ENCODE results near the gene FZD10.

Gene FZD10

DNA sequence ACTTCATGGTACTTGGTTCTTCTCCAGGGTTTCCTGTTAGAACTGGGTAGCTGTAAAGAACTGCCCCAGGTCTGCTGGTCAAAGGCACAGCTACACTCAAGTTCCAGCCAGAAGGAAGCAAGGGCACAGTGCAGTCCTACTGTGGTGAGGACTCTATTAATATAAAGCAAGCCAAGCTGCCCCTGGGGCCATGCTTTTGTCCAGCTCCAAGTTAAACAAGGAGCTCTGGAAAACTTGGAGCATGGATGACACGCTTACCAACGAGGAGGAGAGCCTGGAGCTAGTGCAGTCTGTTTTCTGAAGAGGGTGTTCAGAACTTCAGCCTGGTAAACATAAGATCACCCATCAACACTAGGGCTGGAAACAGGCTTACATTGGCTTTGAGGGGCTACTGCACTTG, 4.0 kb downstream of the FZD10 start:
- TF ChIP-seq SIN3A (IDR thresholded peaks at IDR 0.05; ENCODE audit: borderline replicate concordance, insufficient read depth, low read length) (no peak), TAF1 (IDR thresholded peaks at IDR 0.05; ENCODE audit: borderline replicate concordance, insufficient read depth, low read length) (no peak), POLR2AphosphoS5 (IDR thresholded peaks at IDR 0.05; ENCODE audit: low read depth, low read length) (no peak), REST (IDR thresholded peaks at IDR 0.05; ENCODE audit: insufficient read depth in 1 of 2, low read depth in 2 of 2, low read length in 2 of 2) (no peak), FOXP2 (optimal IDR thresholded peaks at IDR 0.05; ENCODE audit: borderline replicate concordance, extremely low read depth, extremely low read length, insufficient read depth) (no peak)

GRCh38 chr12:130167537-130167936, 5.3 kb downstream of the FZD10 start:
- TF ChIP-seq FOXP2 (optimal IDR thresholded peaks at IDR 0.05; ENCODE audit: borderline replicate concordance, extremely low read depth, extremely low read length, insufficient read depth) (no peak), REST (IDR thresholded peaks at IDR 0.05; ENCODE audit: insufficient read depth in 1 of 2, low read depth in 2 of 2, low read length in 2 of 2) (no peak), TAF1 (IDR thresholded peaks at IDR 0.05; ENCODE audit: borderline replicate concordance, insufficient read depth, low read length) (no peak), SIN3A (IDR thresholded peaks at IDR 0.05; ENCODE audit: borderline replicate concordance, insufficient read depth, low read length) (no peak)

GRCh38 chr12:130169256-130169655, 7.0 kb downstream of the FZD10 start:
- no peak for TF ChIP-seq FOXP2 (optimal IDR thresholded peaks at IDR 0.05; ENCODE audit: borderline replicate concordance, extremely low read depth, extremely low read length, insufficient read depth)
- TF ChIP-seq POLR2AphosphoS5 (IDR thresholded peaks at IDR 0.05; ENCODE audit: low read depth, low read length) = no peak
- no peak for TF ChIP-seq TAF1 (IDR thresholded peaks at IDR 0.05; ENCODE audit: borderline replicate concordance, insufficient read depth, low read length)
- TF ChIP-seq SIN3A (IDR thresholded peaks at IDR 0.05; ENCODE audit: borderline replicate concordance, insufficient read depth, low read length) = no peak
- TF ChIP-seq REST (IDR thresholded peaks at IDR 0.05; ENCODE audit: insufficient read depth in 1 of 2, low read depth in 2 of 2, low read length in 2 of 2) = no peak

- TF ChIP-seq SIN3A (IDR thresholded peaks at IDR 0.05; ENCODE audit: borderline replicate concordance, insufficient read depth, low read length) (no peak), TAF1 (IDR thresholded peaks at IDR 0.05; ENCODE audit: borderline replicate concordance, insufficient read depth, low read length) (no peak), FOXP2 (optimal IDR thresholded peaks at IDR 0.05; ENCODE audit: borderline replicate concordance, extremely low read depth, extremely low read length, insufficient read depth) (no peak), REST (IDR thresholded peaks at IDR 0.05; ENCODE audit: insufficient read depth in 1 of 2, low read depth in 2 of 2, low read length in 2 of 2) (no peak), POLR2AphosphoS5 (IDR thresholded peaks at IDR 0.05; ENCODE audit: low read depth, low read length) (no peak)
Measured at GRCh38 chr12:130169924-130170323, 7.7 kb downstream of the FZD10 start.

DNA sequence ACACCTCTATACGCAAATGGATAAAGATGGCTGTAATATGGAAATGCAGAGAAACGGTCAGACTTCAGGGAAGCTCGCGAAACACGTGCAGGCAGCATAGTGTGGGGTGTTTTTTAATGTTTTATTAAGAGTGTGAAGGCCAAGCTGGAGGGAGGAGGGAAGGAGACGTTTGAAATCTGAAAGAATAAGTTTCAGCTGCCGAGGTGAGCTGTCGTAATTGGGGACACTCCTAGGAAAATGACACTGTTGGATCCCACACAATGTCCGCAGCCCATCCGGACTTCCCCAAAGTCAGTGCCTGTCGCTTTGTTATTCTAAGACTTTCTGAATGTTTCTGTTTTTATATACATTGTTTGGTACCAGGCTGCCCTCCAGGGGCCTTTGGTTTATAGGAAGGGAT, 8.3 kb downstream of the FZD10 start:
- TF ChIP-seq SIN3A (IDR thresholded peaks at IDR 0.05; ENCODE audit: borderline replicate concordance, insufficient read depth, low read length) (no peak), FOXP2 (optimal IDR thresholded peaks at IDR 0.05; ENCODE audit: borderline replicate concordance, extremely low read depth, extremely low read length, insufficient read depth) (no peak), TAF1 (IDR thresholded peaks at IDR 0.05; ENCODE audit: borderline replicate concordance, insufficient read depth, low read length) (no peak), POLR2AphosphoS5 (IDR thresholded peaks at IDR 0.05; ENCODE audit: low read depth, low read length) (no peak), REST (IDR thresholded peaks at IDR 0.05; ENCODE audit: insufficient read depth in 1 of 2, low read depth in 2 of 2, low read length in 2 of 2) (no peak)
